Activated gamma-delta T cell (primary cell): ENCODE measurements around the gene CAPN7.

Experiments used
- DNase-seq: peaks from one replicate; lab custom pipeline; 2025; lab: John Stamatoyannopoulos, UW

CAPN7 gene

DNA sequence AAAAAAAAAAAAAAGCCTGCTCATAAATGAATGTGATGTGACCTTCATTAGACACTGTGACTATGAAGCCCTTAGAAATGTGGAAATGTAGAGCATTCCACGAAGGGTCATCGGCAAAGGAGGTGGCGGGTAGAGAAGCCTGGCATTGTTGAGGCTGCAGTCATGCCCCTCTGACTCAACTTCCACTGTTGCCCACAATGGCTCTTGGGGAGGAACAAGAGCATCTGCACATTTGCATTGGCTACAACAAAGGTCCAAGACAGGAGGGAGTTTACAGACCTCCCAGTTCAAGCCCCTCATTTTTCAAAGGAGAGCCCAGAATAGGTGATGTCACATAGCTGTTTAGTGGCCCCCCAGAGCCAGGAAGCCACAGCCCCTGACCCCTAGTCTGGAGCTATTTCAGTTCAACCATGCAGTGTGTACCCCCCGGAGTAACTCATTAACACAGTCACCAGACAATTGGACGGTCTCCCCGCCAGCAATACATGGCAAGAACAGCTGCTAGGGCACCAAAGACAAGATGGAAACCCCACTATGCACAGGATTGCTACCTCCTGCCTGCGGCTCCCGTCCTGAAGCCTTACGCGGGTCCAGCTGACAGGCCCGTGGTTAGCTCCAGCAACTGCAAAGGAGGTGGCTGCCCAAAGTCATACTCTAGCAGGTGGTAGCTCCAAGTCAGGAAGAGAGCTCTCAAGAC lies 70.1 kb downstream of the CAPN7 start:
- no peak for DNase-seq

GRCh38 chr3:15277861-15278500 lies 71.9 kb downstream of the CAPN7 start:
- DNase-seq = no peak

DNA sequence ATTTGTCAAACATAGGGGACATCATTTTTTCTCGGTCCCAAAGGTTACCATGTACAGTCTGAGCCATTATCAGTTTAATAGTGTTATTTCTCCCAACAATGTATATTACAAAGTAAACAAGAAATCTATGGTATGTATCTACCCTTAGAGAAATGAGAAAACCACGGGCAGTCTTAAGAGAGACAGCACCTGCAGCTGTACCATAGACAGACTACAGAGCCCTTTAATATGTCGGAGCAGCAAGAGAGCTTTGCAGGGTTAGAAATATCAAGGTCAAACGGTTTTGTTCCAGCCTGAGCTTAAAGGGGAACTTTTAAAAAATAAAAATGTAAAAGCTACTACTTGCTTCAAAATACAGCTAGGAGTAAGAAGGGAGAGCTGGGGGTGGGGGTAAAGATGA lies 73.2 kb downstream of the CAPN7 start:
- no peak for DNase-seq

DNA sequence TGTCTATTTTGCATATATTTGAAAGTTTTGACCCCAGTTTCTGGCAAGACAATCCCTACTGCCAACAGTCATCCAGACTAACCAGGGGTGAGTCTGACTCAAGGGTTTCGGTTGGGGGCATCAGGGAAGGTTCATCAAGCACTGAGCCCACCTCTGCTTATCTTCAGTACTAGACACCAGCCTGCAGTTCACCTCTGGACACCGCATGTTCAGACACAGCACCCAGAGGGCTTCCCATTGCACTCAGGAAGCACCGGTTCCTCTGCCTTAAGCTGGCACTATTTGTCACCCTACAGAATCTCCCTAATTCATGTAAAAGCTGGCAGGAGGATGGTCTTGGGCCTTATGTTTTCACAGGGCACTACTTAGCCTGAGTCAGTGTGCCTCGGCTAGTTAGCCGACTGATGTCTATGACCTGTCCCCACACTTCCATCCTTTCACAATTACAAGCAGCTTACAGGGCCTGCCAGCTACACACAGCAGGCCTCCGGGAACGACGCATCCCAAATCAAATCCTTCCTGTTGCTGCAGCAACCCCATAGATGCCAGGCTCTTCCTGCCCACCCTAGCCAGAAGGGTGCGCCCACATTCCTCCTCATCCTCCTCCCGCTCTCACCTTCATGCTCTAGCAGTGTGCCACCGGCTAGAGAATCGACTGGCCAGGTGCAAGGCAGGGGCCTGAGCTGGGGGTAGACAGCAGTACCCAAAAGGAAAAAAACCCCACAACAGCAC lies 73.8 kb downstream of the CAPN7 start:
- no peak for DNase-seq

DNA sequence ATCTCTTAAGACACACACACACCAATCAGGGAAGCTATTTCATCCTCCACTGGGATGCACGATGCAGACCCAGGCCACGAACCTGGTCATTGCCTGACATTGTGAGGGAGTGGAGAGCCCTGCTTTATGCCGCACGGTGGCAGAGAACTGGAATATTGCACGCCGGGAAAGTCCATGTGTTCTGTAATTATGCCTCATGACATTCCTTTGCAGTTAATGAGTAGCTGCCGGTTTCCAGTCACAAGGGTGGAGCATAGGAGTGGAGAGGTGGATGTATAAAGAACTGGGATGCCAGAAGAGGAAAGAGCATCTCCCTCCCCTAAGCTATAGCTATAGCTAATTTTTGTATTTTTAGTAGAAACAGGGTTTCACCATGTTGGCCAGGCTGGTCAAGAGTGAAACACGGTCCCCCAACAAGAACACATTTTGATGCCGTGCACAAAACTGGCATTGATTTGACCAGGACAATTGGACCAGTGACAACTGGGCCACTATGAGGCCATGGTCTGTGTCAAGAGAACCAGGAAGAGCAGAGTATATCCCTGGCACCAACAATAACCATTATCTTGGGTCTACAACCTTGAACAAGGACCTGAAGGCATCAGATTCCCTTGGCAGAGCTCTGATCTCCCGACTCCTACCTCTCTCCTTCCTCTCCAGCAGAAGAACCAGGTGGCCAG lies 74.9 kb downstream of the CAPN7 start:
- DNase-seq = no peak

DNA sequence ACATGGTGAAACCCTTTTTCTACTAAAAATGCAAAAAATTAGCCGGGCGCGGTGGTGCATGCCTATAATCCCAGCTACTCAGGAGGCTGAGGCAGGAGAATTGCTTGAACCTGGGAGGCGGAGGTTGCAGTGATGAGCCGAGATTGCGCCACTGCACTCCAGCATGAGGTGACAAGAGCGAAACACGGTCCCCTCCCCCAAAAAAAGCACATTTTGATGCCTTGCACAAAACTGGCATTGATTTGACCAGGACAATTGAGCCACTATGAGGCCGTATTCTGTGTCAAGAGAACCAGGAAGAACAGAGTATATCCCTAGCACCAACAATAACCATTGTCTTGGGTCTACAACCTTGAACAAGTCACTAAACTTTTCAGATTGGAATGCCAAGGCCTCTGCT lies 75.8 kb downstream of the CAPN7 start:
- DNase-seq = no peak

DNA sequence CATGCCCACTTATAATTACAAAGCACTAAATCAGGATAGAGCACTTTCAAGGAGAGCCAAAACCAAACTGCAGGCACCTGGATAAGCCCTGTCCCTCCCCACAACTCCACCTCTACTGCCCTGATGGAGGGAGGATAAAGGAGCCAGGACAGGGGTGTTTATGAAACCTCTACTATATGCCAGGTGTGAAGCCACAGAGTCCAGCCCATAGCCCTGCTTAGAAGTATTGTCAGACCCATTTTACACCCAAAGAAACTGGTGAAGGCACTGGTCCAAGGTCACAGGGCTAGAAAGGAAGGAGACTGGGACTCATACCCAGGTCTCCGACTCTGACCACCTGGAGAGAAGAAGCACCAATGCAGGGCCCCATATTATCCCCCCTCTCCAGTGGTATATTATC lies 77.7 kb downstream of the CAPN7 start:
- DNase-seq = no peak

DNA sequence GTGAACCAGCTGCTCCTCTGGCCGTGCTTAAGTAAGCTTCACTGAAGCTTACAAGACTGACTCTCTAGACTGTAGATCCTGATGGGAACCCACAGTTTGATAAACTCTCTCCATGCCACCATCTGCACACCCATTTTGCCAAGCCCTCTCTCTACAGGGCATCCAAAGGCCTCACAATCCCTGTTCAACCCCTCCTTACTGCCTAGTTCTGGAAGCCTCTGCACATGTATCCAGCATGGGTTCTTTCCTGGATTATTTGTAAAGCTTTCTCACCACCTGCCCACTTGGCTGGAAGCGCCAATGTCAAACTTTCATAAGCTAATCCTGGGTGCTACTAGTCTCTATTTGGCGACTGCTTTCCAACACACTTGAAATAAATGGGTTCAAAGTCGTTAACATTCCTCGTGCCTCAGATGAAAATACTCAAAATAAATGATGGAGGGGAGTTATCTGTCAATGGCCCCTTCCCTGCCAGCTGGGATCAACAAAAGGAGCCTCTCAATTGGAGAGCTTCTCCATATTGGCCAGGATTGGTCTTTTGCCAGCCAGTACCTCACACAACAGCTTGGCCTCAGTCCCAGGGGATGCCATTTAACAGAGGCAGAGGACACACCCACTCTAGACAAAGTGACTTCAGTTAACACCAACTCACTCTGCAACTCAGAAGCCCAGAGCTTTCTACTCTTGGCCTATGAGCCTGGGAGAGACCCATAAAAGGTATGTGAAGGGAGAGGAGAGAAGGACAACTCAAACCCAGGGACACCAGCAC lies 78.3 kb downstream of the CAPN7 start:
- DNase-seq = no peak

DNA sequence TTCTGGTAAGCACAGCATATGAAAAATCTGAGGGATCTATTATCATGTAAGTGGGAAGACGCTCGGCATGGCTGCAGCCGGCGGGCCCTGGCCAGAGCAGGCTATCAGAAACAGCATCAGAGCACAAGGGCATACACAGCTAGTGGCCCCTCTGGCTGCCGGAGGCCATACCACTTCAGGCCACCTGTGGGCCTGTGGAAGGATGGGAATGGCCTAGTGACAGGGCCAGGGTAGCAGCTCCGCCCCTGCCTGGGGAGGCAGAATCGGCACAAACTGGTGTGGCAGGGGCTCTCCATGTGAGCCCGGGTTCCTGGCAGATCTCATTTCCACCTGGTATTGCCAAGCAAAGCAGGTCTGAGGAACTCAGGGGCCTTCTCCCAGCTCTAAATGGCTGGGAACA lies 80.0 kb downstream of the CAPN7 start:
- no peak for DNase-seq

DNA sequence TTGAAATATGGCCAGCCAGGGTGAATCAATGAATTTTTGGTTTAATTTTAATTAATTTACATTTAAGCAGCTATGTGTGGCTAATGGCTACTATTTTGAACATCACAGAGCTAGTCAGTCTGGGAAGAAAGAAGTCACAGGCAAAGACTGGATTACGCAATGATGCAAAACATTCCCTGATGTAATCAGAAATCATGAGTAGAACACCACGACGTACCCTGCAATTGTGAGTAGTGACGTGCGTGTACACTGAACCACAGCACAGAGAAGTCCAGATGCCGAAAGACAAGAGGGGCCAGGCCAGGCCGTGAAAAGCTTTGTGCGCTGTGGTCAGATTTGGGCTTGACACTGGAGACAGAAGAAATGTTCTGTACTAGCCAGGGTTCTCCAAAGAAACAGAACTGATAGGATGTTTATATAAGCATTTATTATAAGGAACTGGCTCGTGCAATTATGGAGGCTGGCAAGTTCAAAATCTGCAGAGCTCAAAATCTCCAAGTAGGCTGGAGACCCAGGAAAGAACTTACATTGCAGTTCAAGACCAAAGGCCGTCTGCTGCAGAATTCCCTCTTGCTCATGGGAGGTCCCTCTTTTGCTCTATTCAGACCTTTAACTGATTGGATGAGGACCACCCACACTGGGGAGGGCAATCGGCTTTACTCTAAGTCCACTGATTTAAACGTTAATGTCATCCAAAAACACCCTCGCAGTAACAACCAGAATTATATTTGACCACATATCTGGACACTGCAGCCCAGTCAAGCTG lies 81.7 kb downstream of the CAPN7 start:
- no peak for DNase-seq

DNA sequence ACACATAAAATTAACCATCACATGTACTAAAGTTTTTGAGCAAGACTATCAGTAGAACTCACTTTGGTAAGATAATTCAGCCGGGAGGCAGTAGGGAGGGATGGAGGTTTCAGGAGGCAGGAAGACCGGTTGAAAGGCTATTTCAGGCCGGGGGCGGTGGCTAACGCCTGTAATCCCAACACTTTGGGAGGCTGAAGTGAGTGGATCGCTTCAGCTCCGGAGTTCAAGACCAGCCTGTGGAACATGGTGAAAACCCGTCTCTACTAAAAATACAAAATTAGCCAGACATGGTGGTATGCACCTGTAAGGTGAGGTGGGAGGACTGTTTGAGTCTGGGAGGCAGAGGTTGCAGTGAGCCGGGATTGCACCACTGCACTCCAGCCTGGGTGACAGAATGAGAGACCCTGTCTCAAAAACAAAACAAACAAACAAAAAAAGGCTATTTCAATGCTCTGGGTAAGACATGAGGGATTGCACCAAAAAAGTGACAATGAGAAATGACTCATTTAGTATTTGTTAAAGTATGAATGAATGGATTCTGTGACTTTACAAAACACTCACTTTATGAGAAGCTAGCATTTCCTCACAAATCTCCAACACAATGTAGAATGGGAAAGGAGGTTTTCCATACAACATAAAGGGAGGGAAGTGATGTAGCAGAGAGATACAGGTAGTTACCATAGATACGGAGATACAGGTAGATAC lies 82.4 kb downstream of the CAPN7 start:
- DNase-seq = no peak

DNA sequence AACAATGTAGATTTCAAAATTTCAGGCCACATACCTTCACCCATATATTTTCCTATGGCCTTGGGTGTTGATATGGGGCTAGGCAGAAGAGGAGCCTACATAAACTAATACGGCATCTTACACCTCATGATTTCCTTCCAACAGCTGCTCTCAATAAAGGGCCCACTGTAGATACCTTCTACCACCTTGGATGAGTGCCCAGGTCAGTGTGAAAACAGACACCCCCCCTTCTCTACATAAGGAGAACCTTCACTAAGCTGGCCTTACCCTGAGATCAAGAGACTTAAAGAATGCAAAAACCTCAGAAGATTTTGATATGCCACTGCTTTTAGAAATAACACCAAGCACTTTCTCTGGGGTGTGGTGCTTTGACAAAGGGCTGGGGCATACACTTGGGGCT lies 83.6 kb downstream of the CAPN7 start:
- no peak for DNase-seq

GRCh38 chr3:15290736-15291135 lies 84.7 kb downstream of the CAPN7 start:
- no peak for DNase-seq

DNA sequence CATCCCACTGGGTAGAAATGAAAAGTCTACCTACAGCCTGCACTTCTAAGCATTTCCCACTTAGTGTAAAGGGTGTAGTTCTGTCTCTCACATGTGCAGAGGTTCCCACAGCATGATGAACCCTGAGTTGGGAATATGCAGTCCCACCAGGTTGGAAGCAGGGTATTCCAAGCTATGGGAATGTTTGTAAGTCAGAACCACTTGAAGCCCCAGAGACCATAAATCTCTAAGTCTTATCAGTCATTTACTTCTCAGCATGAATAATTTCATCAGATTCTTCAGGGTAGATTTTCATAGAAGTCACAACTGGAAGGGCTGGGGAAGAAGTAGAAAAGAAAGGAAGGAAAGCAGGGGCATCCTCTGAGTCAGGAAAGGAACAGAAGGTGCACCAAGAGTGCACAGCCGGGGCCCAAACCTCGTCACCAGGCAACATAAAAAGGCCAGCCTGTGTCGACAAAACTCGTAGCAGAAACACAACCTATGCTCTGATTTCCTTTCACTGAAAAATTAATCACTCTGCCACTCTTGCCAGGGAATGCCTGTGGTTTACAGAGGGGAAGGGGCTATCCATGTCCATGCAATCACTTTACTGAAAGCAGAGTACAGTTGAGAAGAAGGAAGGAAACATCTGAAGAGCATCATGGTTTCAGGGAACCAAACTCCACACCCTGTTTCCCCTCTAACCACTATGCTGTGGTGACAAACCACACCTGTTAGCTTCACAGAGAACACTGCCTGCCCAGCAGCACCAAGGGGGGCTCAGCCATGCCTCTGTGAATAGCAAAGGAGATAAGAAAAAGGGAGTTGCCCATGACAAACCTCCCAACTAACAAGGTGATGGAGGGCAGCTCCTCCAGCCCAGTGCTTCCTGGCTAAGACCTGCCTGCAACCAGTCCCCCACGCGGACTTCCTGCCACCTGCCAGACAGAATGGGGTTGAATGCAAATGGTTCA lies 85.8 kb downstream of the CAPN7 start:
- DNase-seq = peak; percentile 31

- no peak for DNase-seq
Measured at GRCh38 chr3:15292765-15293522, 86.9 kb downstream of the CAPN7 start.

DNA sequence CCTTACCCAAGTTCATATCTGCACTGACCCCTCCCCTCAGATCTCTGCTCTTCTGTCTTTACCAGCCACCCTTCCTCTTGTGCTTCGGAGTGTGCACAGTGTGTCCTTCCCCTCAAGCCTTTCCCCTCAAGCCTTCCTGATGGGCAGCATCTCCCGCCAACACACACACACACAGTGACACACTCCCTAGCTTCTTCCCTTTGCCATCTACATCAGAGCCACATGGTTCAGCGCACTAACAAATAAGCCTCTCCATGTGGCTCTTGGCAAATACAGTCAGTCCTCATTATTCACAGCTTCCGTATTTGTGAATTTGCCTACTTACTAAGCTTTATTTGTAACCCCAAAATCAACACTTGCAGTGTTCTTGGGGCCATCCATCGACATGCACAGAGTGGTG lies 88.9 kb downstream of the CAPN7 start:
- DNase-seq = no peak

- DNase-seq = no peak
Measured at GRCh38 chr3:15295506-15295905, 89.5 kb downstream of the CAPN7 start.

GRCh38 chr3:15297608-15298350 lies 91.7 kb downstream of the CAPN7 start:
- no peak for DNase-seq
